A673 (cell line): ENCODE results near the gene LRRC8B.

Experiments used
- EZH2 ChIP-seq: fragments of 200-600 bp; sonication (generic); IDR thresholded peaks from 2 replicates; pipeline ENCODE4 v1.6.1; 2017; ENCODE audit warnings: borderline replicate concordance, low read depth, mild to moderate bottlenecking, mixed read lengths, antibody characterized with exemption, low read length; ENCODE audit not compliant: poor library complexity, severe bottlenecking
- TF ChIP-seq, protein P1 (sequence below): fragments of 300-800, 200-600 bp; sonication (generic); conservative IDR thresholded peaks from 2 replicates; pipeline ENCODE4 v1.5.1; 2017; ENCODE audit warnings: low read depth, mild to moderate bottlenecking, antibody characterized with exemption, low read length, moderate library complexity, mixed read lengths

DNA sequence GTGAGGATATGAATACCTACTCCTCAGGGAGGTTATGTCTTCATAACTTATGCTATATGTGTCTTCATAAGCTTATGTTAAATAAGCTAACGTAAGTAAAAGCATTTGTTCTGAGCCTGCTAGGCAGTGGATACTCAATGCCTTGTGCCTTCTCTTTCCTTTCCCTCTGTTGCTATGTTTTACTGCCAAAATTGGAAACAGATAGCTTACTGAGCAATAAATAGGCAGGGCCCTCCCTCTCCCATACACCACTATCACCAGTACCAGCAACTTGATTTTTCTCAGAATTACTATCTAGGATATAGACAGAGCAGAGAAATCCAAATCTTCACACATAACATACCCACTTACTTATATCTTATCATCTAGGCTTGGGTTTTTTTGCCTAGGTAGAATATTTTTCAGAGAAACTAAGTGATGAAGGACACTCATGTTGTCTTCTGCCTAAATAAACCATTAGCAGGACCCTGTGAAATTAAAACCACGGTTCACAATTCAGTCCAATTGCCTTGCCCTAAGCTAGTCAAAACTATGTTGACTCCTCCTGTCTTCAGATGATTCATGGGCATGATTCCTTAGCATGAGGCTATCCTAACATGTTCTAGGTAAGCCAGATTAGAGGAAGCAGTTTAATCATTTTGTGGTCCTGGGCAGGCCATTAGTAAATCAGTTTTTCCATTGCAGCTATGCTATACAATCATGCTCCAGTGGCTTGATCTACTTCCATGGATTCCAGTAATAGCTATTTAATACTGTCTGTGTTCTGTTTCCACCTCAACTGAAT, 92.4 kb downstream of the LRRC8B start:
- TF ChIP-seq, protein P1, sequence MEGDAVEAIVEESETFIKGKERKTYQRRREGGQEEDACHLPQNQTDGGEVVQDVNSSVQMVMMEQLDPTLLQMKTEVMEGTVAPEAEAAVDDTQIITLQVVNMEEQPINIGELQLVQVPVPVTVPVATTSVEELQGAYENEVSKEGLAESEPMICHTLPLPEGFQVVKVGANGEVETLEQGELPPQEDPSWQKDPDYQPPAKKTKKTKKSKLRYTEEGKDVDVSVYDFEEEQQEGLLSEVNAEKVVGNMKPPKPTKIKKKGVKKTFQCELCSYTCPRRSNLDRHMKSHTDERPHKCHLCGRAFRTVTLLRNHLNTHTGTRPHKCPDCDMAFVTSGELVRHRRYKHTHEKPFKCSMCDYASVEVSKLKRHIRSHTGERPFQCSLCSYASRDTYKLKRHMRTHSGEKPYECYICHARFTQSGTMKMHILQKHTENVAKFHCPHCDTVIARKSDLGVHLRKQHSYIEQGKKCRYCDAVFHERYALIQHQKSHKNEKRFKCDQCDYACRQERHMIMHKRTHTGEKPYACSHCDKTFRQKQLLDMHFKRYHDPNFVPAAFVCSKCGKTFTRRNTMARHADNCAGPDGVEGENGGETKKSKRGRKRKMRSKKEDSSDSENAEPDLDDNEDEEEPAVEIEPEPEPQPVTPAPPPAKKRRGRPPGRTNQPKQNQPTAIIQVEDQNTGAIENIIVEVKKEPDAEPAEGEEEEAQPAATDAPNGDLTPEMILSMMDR = no peak
- TF ChIP-seq EZH2 = no peak
